Raji (cell line): Measurements from ENCODE around the gene BTBD7.

Source experiments
- POLR2A ChIP-seq: IDR thresholded peaks from 2 replicates; pipeline ENCODE4 v1.6.1; 2011; ENCODE audit warnings: low read depth, low read length, control low read depth; ENCODE audit not compliant: insufficient read depth

Gene BTBD7

GRCh38 chr14:93332853-93333630, at the start of gene BTBD7:
Gene BTBD7 (minus strand): TSS chr14:93333036. CDS start chr14:93296051, 36,985 bp downstream.
- TF ChIP-seq POLR2A = peak; percentile 70

GRCh38 chr14:93381644-93382043, 48.8 kb upstream of the BTBD7 start:
- TF ChIP-seq POLR2A = no peak

GRCh38 chr14:93379831-93380230, 47.0 kb upstream of the BTBD7 start:
- no peak for TF ChIP-seq POLR2A

GRCh38 chr14:93375673-93376156, 42.9 kb upstream of the BTBD7 start:
- TF ChIP-seq POLR2A = no peak

- TF ChIP-seq POLR2A = no peak
Measured at GRCh38 chr14:93369713-93370266, 37.0 kb upstream of the BTBD7 start.

- TF ChIP-seq POLR2A = no peak
Measured at GRCh38 chr14:93368996-93369712, 36.3 kb upstream of the BTBD7 start.

- no peak for TF ChIP-seq POLR2A
Measured at GRCh38 chr14:93348292-93348691, 15.5 kb upstream of the BTBD7 start.

- no peak for TF ChIP-seq POLR2A
Measured at GRCh38 chr14:93347850-93348249, 15.0 kb upstream of the BTBD7 start.

- TF ChIP-seq POLR2A = no peak
Measured at GRCh38 chr14:93346926-93347721, 14.3 kb upstream of the BTBD7 start, which contains the start of gene COX8C. Gene COX8C (plus strand): TSS chr14:93347182. CDS start chr14:93347269, 87 bp downstream.

GRCh38 chr14:93343797-93344196, 11.0 kb upstream of the BTBD7 start:
- TF ChIP-seq POLR2A = no peak

- TF ChIP-seq POLR2A = no peak
Measured at GRCh38 chr14:93343266-93343665, 10.4 kb upstream of the BTBD7 start.

GRCh38 chr14:93337884-93338283, 5.0 kb upstream of the BTBD7 start:
- TF ChIP-seq POLR2A = no peak

- no peak for TF ChIP-seq POLR2A
Measured at GRCh38 chr14:93337143-93337753, 4.4 kb upstream of the BTBD7 start.

GRCh38 chr14:93333631-93334103, 831 bp upstream of the BTBD7 start:
- TF ChIP-seq POLR2A = no peak
